ENCODE results near the gene TMEM176B.
A peak's percentile ranks its signal among the peaks of the same experiment; 100 is the strongest.

TMEM176B gene

DNA sequence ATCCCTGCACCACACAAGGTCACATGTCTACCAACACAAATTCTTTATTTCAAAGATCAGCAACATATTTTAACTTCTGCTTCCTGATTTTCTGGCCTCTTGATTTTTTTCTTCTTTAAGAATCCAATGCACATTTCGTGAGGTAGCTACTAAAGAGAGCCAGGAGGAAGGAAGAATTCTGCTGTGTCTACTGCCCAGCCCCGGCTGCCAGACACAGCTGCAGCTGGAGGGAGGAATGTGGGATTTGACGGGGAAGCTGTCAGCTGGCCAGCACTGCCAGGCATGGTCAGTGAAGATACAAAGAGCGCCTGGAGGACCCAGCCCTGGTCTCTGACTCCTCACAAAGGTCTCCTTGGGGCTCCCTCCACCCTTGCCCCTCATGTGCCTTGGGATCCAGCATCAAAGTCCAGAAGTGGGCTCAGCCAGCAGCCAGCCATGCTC is 45.3 kb upstream of the TMEM176B start:
- DNase-seq (ENCODE audit: low spot score): peak; percentile 67
- H3K4me3 ChIP-seq: no peak overlapping the region
- TF ChIP-seq, protein P1, sequence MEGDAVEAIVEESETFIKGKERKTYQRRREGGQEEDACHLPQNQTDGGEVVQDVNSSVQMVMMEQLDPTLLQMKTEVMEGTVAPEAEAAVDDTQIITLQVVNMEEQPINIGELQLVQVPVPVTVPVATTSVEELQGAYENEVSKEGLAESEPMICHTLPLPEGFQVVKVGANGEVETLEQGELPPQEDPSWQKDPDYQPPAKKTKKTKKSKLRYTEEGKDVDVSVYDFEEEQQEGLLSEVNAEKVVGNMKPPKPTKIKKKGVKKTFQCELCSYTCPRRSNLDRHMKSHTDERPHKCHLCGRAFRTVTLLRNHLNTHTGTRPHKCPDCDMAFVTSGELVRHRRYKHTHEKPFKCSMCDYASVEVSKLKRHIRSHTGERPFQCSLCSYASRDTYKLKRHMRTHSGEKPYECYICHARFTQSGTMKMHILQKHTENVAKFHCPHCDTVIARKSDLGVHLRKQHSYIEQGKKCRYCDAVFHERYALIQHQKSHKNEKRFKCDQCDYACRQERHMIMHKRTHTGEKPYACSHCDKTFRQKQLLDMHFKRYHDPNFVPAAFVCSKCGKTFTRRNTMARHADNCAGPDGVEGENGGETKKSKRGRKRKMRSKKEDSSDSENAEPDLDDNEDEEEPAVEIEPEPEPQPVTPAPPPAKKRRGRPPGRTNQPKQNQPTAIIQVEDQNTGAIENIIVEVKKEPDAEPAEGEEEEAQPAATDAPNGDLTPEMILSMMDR (IDR thresholded peaks at IDR 0.05): no peak
- H3K27ac ChIP-seq: peak overlapping the region in 1 of 2 donors; percentile 22

DNA sequence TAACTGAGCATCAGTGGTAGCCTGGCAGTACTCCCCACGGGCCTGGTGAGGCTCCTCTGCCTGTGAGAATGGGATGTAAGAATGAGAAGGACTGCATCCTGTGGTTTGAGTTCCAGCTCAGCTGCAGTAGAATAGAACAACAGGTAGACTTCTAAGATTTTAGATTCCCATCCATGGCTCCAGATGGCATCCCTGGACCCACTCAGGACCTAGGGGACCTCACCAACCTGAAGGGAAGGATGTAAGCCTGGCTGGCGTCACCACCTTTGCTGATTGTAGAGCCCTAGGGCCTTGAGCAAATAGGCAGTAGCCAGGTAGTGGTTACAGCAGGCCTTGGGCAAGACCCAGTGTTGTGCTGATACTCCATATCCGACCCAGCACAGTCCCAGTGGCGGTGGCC is 42.6 kb upstream of the TMEM176B start:
- Histone ChIP-seq H3K4me3 (no peak overlapping the region), H3K27ac (no peak overlapping the region)
- TF ChIP-seq, protein P1 (IDR thresholded peaks at IDR 0.05): no peak
- peak; percentile 47 for DNase-seq (ENCODE audit: low spot score)

DNA sequence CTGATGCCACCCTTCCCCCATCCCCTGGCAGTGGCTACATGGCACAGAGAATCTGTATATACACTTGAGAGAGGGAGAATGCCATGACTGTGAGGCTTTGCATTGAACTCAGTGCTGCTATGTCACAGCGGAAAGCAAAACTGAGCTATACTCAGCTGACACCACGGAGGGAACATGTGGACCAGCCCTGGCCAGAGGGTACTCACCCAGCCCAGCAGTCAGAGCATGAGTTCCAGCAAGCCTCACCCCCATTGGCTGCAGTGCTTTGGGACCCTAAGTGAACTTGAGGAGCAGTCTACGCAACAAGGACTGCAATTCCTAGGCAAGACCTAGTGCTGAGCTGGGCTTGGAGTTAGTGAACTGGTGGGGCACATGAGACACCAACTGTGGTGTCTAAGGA is 41.9 kb upstream of the TMEM176B start:
- peak; percentile 29 for DNase-seq (ENCODE audit: low spot score)
- TF ChIP-seq, protein P1 (IDR thresholded peaks at IDR 0.05): no peak

DNA sequence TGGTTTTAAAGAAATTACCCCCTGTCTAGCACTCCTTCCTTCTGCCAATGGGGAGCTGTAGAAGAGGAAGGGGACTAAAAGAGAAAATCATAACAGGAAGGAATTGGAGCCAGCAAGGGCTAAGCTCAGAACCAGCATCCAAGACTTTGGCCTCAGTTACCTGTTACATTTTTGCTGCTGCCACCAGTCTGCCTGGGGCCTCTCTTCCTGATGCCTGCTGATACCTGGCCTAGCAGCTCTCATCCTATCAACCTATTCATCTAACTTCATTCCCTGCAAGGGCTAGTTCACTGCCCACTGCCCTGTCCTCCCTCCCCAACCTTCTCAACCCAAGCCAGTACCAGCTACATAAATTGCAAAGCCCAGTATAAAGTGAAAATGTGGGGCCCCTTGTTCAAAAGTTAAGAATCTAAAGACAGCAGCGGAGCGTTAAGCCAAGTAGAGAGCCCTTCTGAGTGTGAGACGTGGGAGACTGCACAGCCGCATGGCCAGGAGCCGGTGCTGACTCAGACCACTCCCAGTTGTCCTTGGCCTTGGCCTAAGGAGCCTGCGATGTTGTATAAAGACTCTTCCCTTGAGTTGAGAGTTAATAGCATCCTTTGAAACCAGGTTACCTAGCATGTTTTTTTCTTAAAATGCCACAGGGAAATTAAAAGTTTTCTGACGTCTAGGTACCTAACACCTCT is 38.9 kb upstream of the TMEM176B start:
- TF ChIP-seq, protein P1 (IDR thresholded peaks at IDR 0.05): no peak
- no peak overlapping the region for H3K4me3 ChIP-seq
- no peak overlapping the region for H3K27ac ChIP-seq
- DNase-seq (ENCODE audit: low spot score): peak; percentile 31

More for the DNA sequence above, 41.9 kb upstream of the TMEM176B start:
- H3K4me3 ChIP-seq: no peak overlapping the region
- no peak overlapping the region for H3K27ac ChIP-seq

DNA sequence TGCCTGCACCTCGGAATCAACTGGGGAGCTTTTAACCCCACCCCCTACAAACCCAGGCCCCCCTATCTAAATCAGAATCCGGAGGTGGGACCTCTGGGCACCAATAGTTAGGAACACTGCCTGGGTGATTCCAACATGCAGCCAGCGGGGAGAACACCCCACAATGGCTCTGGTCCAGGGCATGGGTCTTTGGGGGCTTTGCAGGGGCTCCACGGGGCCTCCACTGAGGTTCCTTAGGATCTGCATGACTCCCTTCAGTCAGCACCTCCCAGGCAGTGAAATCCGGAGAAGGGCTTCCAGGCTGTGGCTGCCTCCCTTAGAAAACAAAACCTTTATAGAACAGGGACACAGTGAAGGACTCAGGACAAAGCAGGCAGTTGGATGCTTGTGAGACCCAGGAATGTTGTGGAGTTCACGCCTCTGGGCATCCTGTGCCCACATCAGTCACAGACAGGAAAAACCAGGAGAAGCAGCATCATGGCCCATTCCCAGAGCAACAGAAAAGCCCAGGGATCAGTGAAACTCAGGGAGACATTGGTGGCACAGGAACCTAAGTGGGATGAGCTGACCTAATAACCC is 35.6 kb upstream of the TMEM176B start:
- peak; percentile 59 for DNase-seq (ENCODE audit: low spot score)
- TF ChIP-seq, protein P1 (IDR thresholded peaks at IDR 0.05): no peak
- Histone ChIP-seq H3K4me3 (no peak overlapping the region), H3K27ac (no peak overlapping the region)

- Histone ChIP-seq H3K4me3 (no peak overlapping the region), H3K27ac (no peak overlapping the region)
- DNase-seq (ENCODE audit: low spot score): no peak
- TF ChIP-seq, protein P1 (IDR thresholded peaks at IDR 0.05): no peak
Measured at GRCh38 chr7:150835019-150835418, 34.9 kb upstream of the TMEM176B start.

DNA sequence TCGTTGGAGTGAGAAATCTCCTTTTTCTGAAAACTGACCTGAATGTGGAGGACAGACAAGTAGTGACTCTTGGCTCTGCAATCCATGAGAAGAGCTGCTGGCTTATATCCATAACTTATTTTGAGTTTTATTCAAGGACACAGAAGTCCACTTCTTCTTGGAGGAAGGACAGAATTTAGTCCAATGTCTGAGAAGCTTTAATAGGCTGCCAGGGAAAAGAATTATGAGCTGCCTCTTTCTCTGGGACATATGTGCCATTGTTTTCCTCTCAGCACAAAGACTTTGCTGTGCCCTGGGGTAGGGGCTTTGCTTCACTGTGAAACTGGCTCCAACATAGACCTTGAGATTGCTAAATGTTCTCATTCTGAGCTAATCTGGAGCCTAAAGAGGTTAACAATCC is 31.7 kb upstream of the TMEM176B start:
- TF ChIP-seq, protein P1 (IDR thresholded peaks at IDR 0.05): no peak
- no peak overlapping the region for H3K4me3 ChIP-seq
- no peak for DNase-seq (ENCODE audit: low spot score)
- H3K27ac ChIP-seq: no peak overlapping the region
